GM18502 (cell line): ENCODE results near the gene CYP2U1.
"Not testable (repeated sequence)": the region's sequence is repeated elsewhere in the genome, so short reads cannot be mapped to it uniquely, and the experiment has no call there.

Experiments
- ATAC-seq: cut with Tn5 transposase; IDR thresholded peaks from one replicate; pipeline ENCODE4 v1.9.1; 2021; ENCODE audit warnings: mild to moderate bottlenecking; ENCODE audit not compliant: unreplicated experiment, poor library complexity

The CYP2U1 gene

GRCh38 chr4:107930821-107931774, at the start of gene CYP2U1:
TSS of gene CYP2U1 (plus strand) at chr4:107931549. CDS start at chr4:107931644, 95 bp downstream.
- ATAC-seq: peak; percentile 97

GRCh38 chr4:107885865-107886264, 45.5 kb upstream of the CYP2U1 start:
- no peak for ATAC-seq

GRCh38 chr4:107888237-107888636, 43.1 kb upstream of the CYP2U1 start:
- no peak for ATAC-seq

- ATAC-seq: no peak
Observed at GRCh38 chr4:107890779-107891178, 40.6 kb upstream of the CYP2U1 start.

GRCh38 chr4:107891299-107891698, 40.0 kb upstream of the CYP2U1 start:
- no peak for ATAC-seq

- ATAC-seq: no peak
Observed at GRCh38 chr4:107893171-107894137, 37.9 kb upstream of the CYP2U1 start.

GRCh38 chr4:107894138-107894603, 37.2 kb upstream of the CYP2U1 start:
- no peak for ATAC-seq

- ATAC-seq: no peak
Observed at GRCh38 chr4:107896158-107896645, 35.1 kb upstream of the CYP2U1 start.

- ATAC-seq: no peak
Observed at GRCh38 chr4:107896646-107897045, 34.7 kb upstream of the CYP2U1 start.

GRCh38 chr4:107897823-107898222, 33.5 kb upstream of the CYP2U1 start:
- ATAC-seq: no peak

GRCh38 chr4:107900067-107900466, 31.3 kb upstream of the CYP2U1 start:
- ATAC-seq: no peak

GRCh38 chr4:107900508-107900907, 30.8 kb upstream of the CYP2U1 start:
- ATAC-seq: no peak

GRCh38 chr4:107901213-107901934, 30.0 kb upstream of the CYP2U1 start:
- ATAC-seq: no peak

- peak; percentile 67 for ATAC-seq
Observed at GRCh38 chr4:107902715-107903114, 28.6 kb upstream of the CYP2U1 start.

GRCh38 chr4:107905082-107905481, 26.3 kb upstream of the CYP2U1 start:
- not testable (repeated sequence) for ATAC-seq

- no peak for ATAC-seq
Observed at GRCh38 chr4:107906458-107907100, 24.8 kb upstream of the CYP2U1 start.

GRCh38 chr4:107908377-107908776, 23.0 kb upstream of the CYP2U1 start:
- no peak for ATAC-seq

GRCh38 chr4:107913283-107913899, 18.0 kb upstream of the CYP2U1 start:
- ATAC-seq: peak; percentile 93

GRCh38 chr4:107915220-107915619, 16.1 kb upstream of the CYP2U1 start:
- ATAC-seq: no peak
